GM19099 (cell line): ENCODE data around the gene MSANTD3.

Experiments
- POLR2A ChIP-seq: IDR thresholded peaks from 3 replicates; pipeline ENCODE4 v1.6.1; 2011; ENCODE audit warnings: low read depth; ENCODE audit not compliant: insufficient read length; ENCODE audit errors: extremely low read depth

The MSANTD3 gene

DNA sequence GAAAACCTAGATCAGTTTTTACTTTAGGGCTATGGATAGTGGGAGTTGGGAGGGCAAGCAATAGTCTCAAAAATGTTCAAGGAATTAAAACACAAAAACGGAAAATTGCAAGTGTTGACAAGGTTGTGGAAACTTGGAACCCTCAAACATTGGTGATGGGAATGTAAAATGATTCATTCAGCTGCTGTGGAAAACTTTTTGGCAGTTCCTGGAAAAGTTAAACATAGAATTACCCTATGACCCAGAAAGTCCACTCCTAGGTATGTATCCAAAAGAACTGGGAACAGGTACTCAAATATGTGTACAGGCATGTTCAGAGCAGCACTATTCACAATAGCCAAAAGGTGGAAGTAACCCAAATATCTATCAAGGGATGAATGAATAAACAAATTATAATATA is 1.2 kb upstream of the MSANTD3 start:
- TF ChIP-seq POLR2A: no peak

DNA sequence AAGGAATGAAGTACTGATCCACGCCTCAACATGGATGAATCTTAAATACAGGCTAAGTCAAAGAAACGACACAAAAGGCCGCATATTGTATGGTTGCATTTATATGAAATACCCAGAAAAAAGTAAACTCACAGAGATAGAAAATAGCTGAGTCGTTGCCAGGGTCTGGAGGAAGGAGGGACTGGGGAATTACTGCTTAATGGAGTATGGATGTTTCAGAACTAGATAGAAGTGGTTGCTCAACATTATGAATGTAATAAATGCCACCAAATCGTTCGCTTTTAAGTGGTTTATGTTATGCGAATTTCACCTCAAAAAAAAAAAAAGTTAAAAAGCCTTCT is 784 bp upstream of the MSANTD3 start:
- no peak for TF ChIP-seq POLR2A

DNA sequence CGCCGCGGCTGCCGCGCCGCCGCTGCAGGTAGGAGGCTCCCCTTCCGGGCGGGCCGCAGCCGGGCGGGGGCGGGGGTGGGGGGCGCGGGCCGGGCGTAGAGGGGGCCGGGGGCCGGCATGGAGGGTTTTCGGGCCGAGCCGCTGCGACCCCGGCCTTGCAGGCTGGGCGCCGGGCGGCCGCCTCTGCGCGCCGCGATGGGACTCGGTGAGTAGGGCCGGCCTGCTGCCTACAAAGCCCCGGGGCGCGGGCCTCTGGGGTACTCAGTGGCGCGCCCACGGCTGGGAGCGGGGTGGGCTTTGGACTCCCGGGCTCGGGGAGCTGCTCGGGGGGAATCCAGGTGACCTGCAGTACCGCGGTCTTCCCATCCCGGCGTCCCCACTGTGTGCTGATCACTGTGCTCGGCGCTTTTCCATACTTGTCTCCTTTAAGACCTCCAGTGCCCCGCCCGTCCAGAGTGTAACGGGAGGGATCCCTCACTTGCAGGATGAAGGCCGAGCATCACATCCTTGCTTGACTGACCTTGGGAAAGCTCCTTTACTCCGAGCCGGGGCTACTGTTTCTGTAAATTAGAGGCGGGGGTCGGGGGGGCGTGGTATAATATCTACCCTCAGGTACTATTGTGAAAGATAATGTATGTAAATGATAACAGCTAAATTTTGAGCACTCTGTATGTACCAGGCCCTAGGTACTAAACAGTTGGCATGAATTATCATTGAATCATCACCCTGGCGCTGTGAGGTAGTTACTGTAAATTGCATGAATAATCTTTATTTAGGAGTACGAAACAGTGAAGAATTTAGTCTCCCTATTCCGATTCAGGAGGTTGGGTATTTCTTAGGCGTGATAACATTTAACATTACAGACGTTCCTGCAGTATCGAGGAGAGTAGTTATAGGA is 672 bp downstream of the MSANTD3 start:
- no peak for TF ChIP-seq POLR2A

DNA sequence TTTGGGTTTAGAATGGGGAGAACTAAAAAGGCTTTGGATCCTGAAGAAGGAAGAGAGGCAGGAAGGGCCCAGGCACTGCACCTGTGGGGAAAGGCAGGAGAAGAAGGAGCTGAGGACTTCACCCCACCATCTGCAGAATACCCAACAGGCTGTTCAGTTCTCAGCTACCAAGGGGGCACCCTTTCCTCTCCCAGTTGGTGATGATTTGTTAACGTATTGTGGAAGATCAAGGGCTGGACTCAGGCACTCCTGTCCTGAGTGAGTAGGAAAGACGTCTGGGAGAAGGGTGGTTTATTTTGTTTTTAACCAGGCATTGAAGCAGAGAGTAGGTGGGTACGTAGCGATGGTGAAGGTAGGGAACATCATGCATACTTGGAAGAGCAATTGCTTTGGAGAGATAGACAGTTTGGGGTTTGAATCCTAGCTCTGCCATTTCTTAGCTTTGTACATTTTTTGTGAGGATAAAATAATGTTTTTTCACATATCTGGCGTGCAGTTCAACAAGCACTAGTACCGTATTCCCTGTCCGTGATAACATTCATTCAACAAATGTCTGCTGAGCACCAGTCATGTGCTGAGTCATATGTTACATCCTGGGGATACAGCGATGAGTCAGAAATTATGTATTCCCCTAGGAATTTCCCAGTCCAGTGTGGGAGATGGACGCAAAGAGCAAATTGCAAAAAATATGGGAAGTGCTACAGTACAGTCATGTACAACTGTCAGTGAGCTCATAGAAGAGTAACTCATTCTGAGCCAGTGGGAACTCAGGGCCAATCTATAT is 2.1 kb downstream of the MSANTD3 start:
- TF ChIP-seq POLR2A: no peak

DNA sequence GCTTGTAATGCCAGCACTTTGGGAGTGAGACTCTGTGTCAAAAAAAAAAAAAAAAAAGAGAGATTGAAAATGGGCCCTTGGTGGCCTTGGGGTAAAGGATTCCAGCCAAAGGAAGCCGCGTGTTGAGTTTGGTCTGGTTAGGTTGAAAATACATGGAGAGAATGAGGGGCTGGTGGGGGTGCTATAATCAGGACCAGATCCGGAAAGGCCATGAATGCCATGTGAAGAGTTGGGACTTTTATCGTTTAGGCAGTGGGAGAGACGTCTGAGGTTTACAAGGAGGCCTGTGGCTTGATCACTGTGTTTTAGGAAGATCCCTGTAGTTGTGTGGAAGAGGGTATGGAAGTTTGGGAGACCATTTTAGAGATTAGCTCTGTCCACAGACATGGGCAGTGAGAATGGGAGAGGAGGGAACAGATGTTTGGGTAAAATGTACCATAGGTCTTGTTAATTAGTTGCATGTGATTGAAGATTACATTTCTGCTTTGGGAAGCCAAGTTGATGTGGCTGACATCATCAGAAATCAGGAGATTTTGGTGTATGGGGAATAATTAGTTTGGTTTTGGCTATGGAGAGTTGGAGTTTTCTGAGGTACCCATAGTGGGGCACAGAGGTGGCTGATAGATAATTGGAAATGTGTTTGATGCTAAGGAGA is 3.5 kb downstream of the MSANTD3 start:
- TF ChIP-seq POLR2A: no peak

DNA sequence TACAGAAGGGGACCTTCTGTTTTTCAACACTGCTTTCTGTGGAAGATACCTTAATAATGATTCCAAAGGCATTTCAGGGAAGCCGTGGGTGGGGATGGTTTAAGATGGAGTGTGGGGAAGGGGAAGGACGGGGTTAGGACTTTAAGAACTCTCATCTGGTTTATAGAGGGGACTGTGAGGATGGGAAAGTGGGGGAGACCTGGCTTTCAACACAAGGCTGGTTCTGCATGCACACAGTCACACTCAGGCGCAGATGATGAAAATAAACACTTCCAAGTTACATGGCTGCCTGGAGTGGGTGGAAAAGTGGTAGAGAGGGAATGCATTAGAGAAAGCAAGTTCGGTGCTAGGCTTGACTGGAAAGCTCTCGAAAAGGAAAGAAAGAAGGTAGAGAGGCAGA is 4.9 kb downstream of the MSANTD3 start:
- TF ChIP-seq POLR2A: no peak

DNA sequence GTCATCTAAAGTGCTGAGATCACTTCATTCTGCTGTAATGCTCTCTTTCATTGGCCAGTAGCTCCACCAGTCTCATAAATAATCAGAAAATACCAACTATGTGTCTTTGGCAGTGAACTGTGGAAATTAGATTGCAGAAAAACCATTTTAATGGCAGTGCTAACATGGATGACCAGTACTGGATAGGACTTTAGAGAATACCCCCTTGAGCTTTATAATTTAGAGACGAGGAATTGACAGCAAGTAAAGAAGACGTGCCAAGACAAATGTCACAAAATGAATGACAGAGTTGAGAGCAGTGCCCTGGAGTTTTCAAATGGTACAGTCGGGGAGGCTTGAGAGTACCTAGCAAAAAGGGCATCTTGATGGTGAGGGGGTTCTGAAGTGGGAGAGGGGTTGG is 5.8 kb downstream of the MSANTD3 start:
- TF ChIP-seq POLR2A: no peak

DNA sequence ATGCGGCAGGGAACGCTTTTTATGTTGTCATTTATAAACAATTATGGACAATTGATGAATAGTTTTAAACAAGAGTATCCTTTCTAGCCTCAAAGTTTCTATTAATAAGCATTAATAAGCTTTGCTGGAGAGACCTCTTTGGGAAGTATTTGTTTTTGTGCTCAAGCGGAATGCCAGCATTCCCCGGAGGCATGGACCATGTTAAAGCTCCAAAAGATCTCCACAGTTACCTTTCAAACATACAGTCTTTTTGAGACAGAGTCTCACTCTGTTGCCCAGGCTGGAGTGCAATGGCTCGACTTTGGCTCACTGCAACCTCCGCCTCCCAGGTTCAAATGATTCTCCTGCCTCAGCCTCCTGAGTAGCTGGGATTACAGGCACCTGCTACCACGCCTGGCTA is 9.6 kb downstream of the MSANTD3 start:
- TF ChIP-seq POLR2A: no peak

DNA sequence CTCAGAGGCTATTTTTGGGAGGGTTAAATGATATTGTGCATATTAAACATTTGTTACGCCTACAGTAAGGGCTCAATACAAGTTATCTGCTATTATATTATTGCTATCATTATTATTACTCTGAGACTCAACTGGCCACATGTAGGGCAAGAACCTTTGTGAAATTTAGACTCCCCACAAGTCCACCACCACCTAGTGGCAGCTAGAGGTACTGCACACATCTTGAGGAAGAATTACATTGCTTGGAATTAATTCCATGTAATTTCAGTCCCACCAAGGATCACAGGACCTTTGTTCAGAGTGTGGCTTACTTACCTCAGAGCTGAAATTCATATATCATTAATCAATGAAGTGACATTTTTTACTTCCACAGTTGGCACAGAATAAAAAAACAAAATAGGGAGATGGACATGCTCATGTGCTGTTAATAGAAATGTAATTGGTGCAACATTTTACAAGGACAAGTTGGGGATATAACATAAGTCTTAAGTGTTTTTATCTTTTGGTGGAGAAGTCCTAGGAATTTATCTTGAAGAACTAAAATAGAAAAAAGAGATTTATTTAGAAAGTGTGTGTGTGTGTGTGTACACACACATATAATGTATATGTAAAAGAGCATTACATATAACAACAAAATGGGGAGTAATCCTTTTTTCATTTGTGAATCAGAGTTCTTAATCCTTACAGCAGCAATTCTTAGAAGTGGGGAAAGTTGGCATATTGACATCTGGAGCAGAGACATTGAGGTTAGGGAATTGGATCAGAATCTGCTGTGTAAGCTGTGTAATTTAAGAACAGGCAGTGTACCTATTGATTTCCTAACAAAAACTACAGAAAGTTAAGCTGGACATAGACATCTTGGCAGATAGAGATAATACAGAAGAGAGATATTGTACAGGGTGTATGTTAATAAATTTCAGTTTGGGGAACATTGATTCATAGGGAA is 11.2 kb downstream of the MSANTD3 start:
- TF ChIP-seq POLR2A: no peak

DNA sequence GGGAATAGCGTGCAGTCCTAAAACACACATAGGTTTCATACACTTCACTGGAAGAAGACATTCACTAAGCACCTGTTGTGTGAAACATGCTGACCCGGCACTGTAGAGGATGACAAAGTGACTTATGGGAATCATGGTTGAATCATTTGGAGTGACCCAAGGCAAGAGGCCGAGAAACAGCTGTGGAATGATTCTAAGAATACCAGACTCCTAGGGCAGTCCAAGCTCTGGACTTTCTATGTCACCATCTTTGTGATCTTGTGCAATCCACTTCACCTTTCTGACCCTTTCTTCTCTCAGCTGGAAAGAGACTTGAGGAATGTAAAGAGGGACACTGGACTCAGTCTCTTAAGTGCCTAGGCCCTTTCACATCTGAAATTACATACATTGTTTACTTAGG is 13.1 kb downstream of the MSANTD3 start:
- TF ChIP-seq POLR2A: no peak

DNA sequence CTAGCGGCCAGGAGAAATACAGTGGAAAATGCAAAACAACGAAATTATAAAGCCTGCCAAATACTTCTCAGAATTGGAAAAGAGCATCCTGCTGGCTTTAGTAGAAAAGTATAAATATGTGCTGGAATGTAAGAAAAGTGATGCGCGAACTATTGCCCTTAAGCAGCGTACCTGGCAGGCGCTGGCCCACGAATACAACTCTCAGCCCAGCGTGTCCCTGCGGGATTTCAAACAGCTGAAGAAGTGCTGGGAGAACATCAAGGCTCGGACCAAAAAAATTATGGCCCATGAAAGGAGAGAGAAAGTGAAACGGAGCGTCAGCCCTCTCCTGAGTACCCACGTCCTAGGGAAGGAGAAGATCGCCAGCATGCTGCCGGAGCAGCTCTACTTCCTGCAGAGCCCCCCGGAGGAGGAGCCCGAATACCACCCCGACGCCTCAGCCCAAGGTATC is 15.0 kb downstream of the MSANTD3 start:
- TF ChIP-seq POLR2A: no peak

DNA sequence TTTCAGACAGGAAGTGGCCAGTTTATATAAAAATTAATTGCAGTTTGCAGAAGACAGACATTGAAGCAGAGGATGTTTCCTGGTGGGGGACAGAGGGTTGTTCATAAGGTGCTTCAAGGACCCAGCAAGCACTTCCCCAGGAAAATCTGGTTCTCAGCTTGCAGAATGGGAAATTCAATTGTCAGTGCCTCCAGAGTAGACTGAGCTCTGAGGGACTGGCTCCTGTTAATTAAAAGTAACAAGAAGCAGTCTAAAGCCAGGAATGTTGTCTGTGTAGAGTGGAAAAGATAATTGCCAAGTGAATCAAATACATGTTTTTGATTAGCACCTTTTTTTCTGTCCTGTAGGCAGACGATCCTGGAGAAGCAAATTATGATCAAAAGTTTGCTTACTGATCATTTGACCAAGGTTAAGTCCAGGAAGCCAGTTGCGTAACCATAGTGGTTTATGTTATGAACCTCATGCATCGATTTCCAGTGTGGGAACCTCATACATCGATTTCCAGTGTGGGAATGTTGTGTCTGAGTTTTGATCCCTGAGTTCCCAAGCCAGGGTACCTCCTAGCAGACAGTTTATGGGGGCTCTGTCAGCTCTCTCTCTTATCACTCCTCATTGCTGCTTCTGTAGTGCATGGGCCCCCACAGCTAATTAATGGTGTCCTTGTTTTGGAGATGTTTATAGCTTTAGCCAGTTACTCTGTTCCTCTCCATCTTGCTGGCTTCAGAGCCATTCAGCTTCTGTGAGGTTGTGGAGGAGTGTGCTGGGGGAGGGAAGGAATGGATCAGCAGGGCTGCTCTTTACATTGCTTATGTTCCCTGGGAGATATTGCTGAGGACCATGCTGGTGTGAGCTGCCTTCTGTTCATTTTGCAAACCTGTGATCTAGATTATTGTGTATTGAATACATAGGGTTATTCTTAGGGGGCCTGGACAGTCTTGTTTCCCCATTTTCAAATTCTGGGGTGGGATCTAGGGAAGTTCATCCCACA is 17.1 kb downstream of the MSANTD3 start:
- no peak for TF ChIP-seq POLR2A

DNA sequence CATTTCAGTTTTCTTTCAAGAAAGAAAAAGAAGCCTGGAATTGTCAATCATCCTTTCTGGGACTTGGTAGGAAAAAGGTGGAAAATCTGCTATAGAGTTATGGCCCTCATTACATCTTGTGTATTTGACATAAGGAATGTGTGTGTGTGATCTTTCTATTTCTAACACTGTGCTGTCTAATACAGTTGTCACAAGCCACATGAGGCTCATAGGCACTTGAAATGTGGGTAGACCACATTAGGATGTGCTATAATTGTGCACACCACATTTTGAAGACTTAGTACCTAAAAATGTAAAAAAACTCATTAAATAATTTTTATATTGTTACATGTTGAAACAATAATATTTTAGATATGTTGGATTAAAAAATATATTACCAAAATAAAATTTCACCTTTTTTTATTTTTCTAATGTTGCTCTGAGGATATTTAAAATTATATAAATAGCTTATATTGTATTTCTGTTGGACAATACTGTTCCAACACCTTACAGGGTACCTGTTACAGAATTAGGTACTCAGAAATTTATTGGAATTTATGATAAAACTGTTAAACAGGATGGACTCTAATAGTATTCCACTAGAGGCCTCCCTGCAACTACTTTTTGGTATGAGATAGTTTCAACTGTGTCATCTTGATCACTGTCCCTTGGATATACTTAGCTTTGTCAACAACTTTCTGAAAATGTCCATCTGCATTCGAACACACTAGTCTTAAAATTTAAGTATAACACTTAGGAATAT is 18.4 kb downstream of the MSANTD3 start:
- TF ChIP-seq POLR2A: no peak
